MM.1S (cell line): Measurements from ENCODE around the gene CNPY1.
A peak's percentile ranks its signal among the peaks of the same experiment; 100 is the strongest.

ENCODE experiments used
- DNase-seq: peaks from one replicate; pipeline ENCODE4 v3.0.0-alpha.2; 2015
- H2AFZ ChIP-seq: fragments of 300-600 bp; sonication (generic); 2 replicates; pipeline ENCODE4 v1.6.0; 2016; ENCODE audit warnings: antibody characterized with exemption, low read length
- H3F3A ChIP-seq: fragments of 300-600 bp; sonication (generic); 2 replicates; pipeline ENCODE4 v1.6.1; 2016; ENCODE audit warnings: mild to moderate bottlenecking, antibody characterized with exemption, low read length, moderate library complexity, mixed read lengths; ENCODE audit not compliant: insufficient read depth
- H3K27ac ChIP-seq: fragments of 300-600 bp; sonication (generic); 2 replicates; pipeline ENCODE4 v1.5.1; 2016; ENCODE audit warnings: mild to moderate bottlenecking, low read length
- H3K27me3 ChIP-seq: fragments of 300-600 bp; sonication (generic); replicated peaks from 2 replicates; pipeline ENCODE4 v1.6.0; 2016; ENCODE audit warnings: low read length; ENCODE audit not compliant: insufficient read depth
- H3K36me3 ChIP-seq: fragments of 300-600 bp; sonication (generic); replicated peaks from 2 replicates; pipeline ENCODE4 v1.6.1; 2016; ENCODE audit warnings: mild to moderate bottlenecking, low read length, mixed read lengths; ENCODE audit not compliant: insufficient read depth
- H3K4me1 ChIP-seq: fragments of 300-600 bp; sonication (generic); 2 replicates; pipeline ENCODE4 v1.6.1; 2016; ENCODE audit warnings: low read length, mixed read lengths
- H3K4me2 ChIP-seq: fragments of 300-600 bp; sonication (generic); 2 replicates; pipeline ENCODE4 v1.6.0; 2016; ENCODE audit warnings: low read depth, low read length
- H3K4me3 ChIP-seq: fragments of 300-600 bp; sonication (generic); 2 replicates; pipeline ENCODE4 v1.5.1; 2016; ENCODE audit warnings: low read length, mixed read lengths
- H3K79me2 ChIP-seq: fragments of 300-600 bp; sonication (generic); 2 replicates; pipeline ENCODE4 v1.6.1; 2016; ENCODE audit warnings: mixed run types, low read length, mixed read lengths
- H3K9ac ChIP-seq: fragments of 300-600 bp; sonication (generic); 2 replicates; pipeline ENCODE4 v1.6.1; 2016; ENCODE audit warnings: low read length, mixed read lengths
- H3K9me2 ChIP-seq: fragments of 300-600 bp; sonication (generic); replicated peaks from 2 replicates; pipeline ENCODE4 v1.6.1; 2016; ENCODE audit warnings: mild to moderate bottlenecking, low read length, mixed read lengths; ENCODE audit not compliant: insufficient read depth
- H3K9me3 ChIP-seq: fragments of 300-600 bp; sonication (generic); replicated peaks from 2 replicates; pipeline ENCODE4 v1.6.1; 2016; ENCODE audit warnings: mild to moderate bottlenecking, low read length, mixed read lengths; ENCODE audit not compliant: insufficient read depth
- H4K20me1 ChIP-seq: fragments of 300-600 bp; sonication (generic); 2 replicates; pipeline ENCODE4 v1.6.1; 2016; ENCODE audit warnings: mild to moderate bottlenecking, low read length, moderate library complexity, mixed read lengths; ENCODE audit not compliant: insufficient read depth
- CTCF ChIP-seq: fragments of 300-600 bp; sonication (generic); IDR thresholded peaks from 2 replicates; pipeline ENCODE4 v1.5.1; 2016; ENCODE audit warnings: antibody characterized with exemption, low read length, mixed read lengths
- EZH2 ChIP-seq: fragments of 300-600 bp; sonication (generic); optimal IDR thresholded peaks from 2 replicates; pipeline ENCODE3; 2017; ENCODE audit warnings: low read depth, mild to moderate bottlenecking, antibody characterized with exemption, low read length, mixed read lengths
- EZH2phosphoT487 ChIP-seq: fragments of 300-600 bp; sonication (generic); IDR thresholded peaks from 2 replicates; pipeline ENCODE4 v1.6.1; 2018; ENCODE audit warnings: antibody characterized with exemption, low read length

The CNPY1 gene

GRCh38 chr7:155536451-155536850 is 9.9 kb downstream of the CNPY1 start:
- H3K27ac ChIP-seq, result no peak overlapping the region
- no peak overlapping the region for H3K4me2 ChIP-seq
- H3K9ac ChIP-seq, result no peak overlapping the region
- H3K27me3 ChIP-seq, result peaks cover 90% of the 10 kb centered on the region
- no peaks in the 10 kb centered on the region for H3K9me2 ChIP-seq
- H3K79me2 ChIP-seq, result no peaks in the 10 kb centered on the region
- no peaks in the 10 kb centered on the region for H3K4me1 ChIP-seq
- no peaks in the 10 kb centered on the region for H3K36me3 ChIP-seq
- H3K9me3 ChIP-seq, result no peaks in the 10 kb centered on the region
- H4K20me1 ChIP-seq, result no peaks in the 10 kb centered on the region
- no peak for TF ChIP-seq EZH2
- no peak for TF ChIP-seq CTCF
- H2AFZ ChIP-seq, result no peak overlapping the region
- no peaks in the 10 kb centered on the region for H3F3A ChIP-seq
- no peak for DNase-seq
- no peak overlapping the region for H3K4me3 ChIP-seq

- Histone ChIP-seq H3K9me3 (no peaks in the 10 kb centered on the region), H3F3A (no peaks in the 10 kb centered on the region), H3K27me3 (peaks cover 90% of the 10 kb centered on the region), H3K36me3 (no peaks in the 10 kb centered on the region), H3K9me2 (no peaks in the 10 kb centered on the region), H2AFZ (no peak overlapping the region), H3K27ac (no peak overlapping the region), H3K4me1 (no peaks in the 10 kb centered on the region), H3K4me2 (no peak overlapping the region), H4K20me1 (no peaks in the 10 kb centered on the region), H3K4me3 (no peak overlapping the region), H3K79me2 (no peaks in the 10 kb centered on the region), H3K9ac (no peak overlapping the region)
- TF ChIP-seq CTCF (no peak), EZH2phosphoT487 (no peak), EZH2 (no peak)
- no peak for DNase-seq
Measured at GRCh38 chr7:155534691-155535090, 11.7 kb downstream of the CNPY1 start.

GRCh38 chr7:155533827-155534690 is 12.3 kb downstream of the CNPY1 start:
- Histone ChIP-seq H3K4me2 (no peak overlapping the region; the same call in 1 of the 2 replicates), H3K9me3 (no peaks in the 10 kb centered on the region), H3K4me3 (no peak overlapping the region), H3K27ac (no peak overlapping the region), H3K36me3 (no peaks in the 10 kb centered on the region), H3K9me2 (no peaks in the 10 kb centered on the region), H3K4me1 (no peaks in the 10 kb centered on the region), H3K27me3 (peaks cover 89% of the 10 kb centered on the region), H3F3A (no peaks in the 10 kb centered on the region), H3K9ac (no peak overlapping the region), H3K79me2 (no peaks in the 10 kb centered on the region), H2AFZ (no peak overlapping the region), H4K20me1 (no peaks in the 10 kb centered on the region)
- TF ChIP-seq EZH2 (no peak), CTCF (peak; percentile 44)
- no peak for DNase-seq
